GM12878 (cell line): Measurements from ENCODE around the gene DTD2. TPM values are rescaled to one million over a fixed set of nuclear protein-coding genes. Genes with fewer than 3 reads are reported as not detected.

ENCODE experiments used
- polyA plus RNA-seq, 11 experiments: library from polyadenylated mRNA; depleted of rRNA in 4 of 11; unstranded in 6 of 11; stranded (reverse) in 5 of 11; fragments of >200 nt; fragmentation: Nextera tagmentation in 4 of 11; fragmentation: Illumina TruSeq in 1 of 11; extraction: Ambion mirVana in 4 of 11; extraction: Trizol in 1 of 11; gene quantifications; 1 replicate in 1 of 11; 2 replicates in 10 of 11; pipeline versions ENCODE4 v1.2.1 to v1.2.3, GENCODE V29; 2011 to 2016; ENCODE audit warnings: inconsistent platforms in 2 of 11, missing spikeins in 2 of 11, low read depth in 1 of 11
- total RNA-seq, 4 experiments: library from RNA; depleted of rRNA in 3 of 4; stranded (reverse); fragments of >200 nt in 3 of 4; fragmentation: Illumina TruSeq in 1 of 4; extraction: Trizol in 1 of 4; gene quantifications; 2 replicates each; pipeline versions ENCODE4 v1.2.1 to v1.2.3, GENCODE V29; 2013 to 2021

The DTD2 gene
- total and polyA plus RNA-seq, 10 of the 15 experiments (the other 5 are each of a cell fraction or from before 2014, with no cell fraction given): 4.5 to 32.8 (median 15.9) TPM

Other genes starting within 250 kb of the DTD2 start
- 72.6 and 89.9 TPM in 2 replicates for gene HECTD1, start 249.7 kb downstream of the DTD2 start, total RNA-seq (2014; rRNA removed)
- gene HECTD1, start 249.7 kb downstream of the DTD2 start, total RNA-seq (2014; rRNA removed; fragmentation: Illumina TruSeq; extraction: Trizol): 99.1 and 104 TPM in 2 replicates
- gene HECTD1, start 249.7 kb downstream of the DTD2 start, total RNA-seq (2021): 82.3 and 85.5 TPM in 2 replicates
- gene HECTD1, start 249.7 kb downstream of the DTD2 start, polyA plus RNA-seq (2011; rRNA removed): 116 and 120 TPM in 2 replicates
- gene HECTD1, start 249.7 kb downstream of the DTD2 start, polyA plus RNA-seq (2014; fragmentation: Illumina TruSeq; extraction: Trizol): 65.5 and 80.6 TPM in 2 replicates
- 10 to 100 TPM; 27.3 to 27.4 TPM for gene HECTD1, start 249.7 kb downstream of the DTD2 start, polyA plus RNA-seq (2014; fragmentation: Nextera tagmentation; extraction: Ambion mirVana)
- 41.7 and 50.0 TPM in 2 replicates for gene HECTD1, start 249.7 kb downstream of the DTD2 start, polyA plus RNA-seq (2014; rRNA removed)
- gene HECTD1, start 249.7 kb downstream of the DTD2 start, polyA plus RNA-seq (2016; fragmentation: Nextera tagmentation; extraction: Ambion mirVana): 10 to 100 TPM; 34.6 to 42.6 TPM
- gene HEATR5A, start 37.0 kb downstream of the DTD2 start, total RNA-seq (2014; rRNA removed): 9.3 and 11.5 TPM in 2 replicates
- 9.7 and 10.1 TPM in 2 replicates for gene HEATR5A, start 37.0 kb downstream of the DTD2 start, total RNA-seq (2014; rRNA removed; fragmentation: Illumina TruSeq; extraction: Trizol)
- gene HEATR5A, start 37.0 kb downstream of the DTD2 start, total RNA-seq (2021): 11.6 and 13.4 TPM in 2 replicates
- 14.2 and 19.6 TPM in 2 replicates for gene HEATR5A, start 37.0 kb downstream of the DTD2 start, polyA plus RNA-seq (2011; rRNA removed)
- 6.6 and 8.8 TPM in 2 replicates for gene HEATR5A, start 37.0 kb downstream of the DTD2 start, polyA plus RNA-seq (2014; fragmentation: Illumina TruSeq; extraction: Trizol)
- gene HEATR5A, start 37.0 kb downstream of the DTD2 start, polyA plus RNA-seq (2014; fragmentation: Nextera tagmentation; extraction: Ambion mirVana): 10 to 100 TPM; 25.4 to 37.1 TPM
- 4.7 and 5.1 TPM in 2 replicates for gene HEATR5A, start 37.0 kb downstream of the DTD2 start, polyA plus RNA-seq (2014; rRNA removed)
- 10 to 100 TPM; 19.2 to 20.9 TPM for gene HEATR5A, start 37.0 kb downstream of the DTD2 start, polyA plus RNA-seq (2016; fragmentation: Nextera tagmentation; extraction: Ambion mirVana)
- gene GPR33, start 30.5 kb upstream of the DTD2 start, total RNA-seq (2014; rRNA removed): not detected in 2 replicates
- not detected in 2 replicates for gene GPR33, start 30.5 kb upstream of the DTD2 start, total RNA-seq (2014; rRNA removed; fragmentation: Illumina TruSeq; extraction: Trizol)
- not detected in 2 replicates for gene GPR33, start 30.5 kb upstream of the DTD2 start, total RNA-seq (2021)
- gene GPR33, start 30.5 kb upstream of the DTD2 start, polyA plus RNA-seq (2011; rRNA removed): not detected in 2 replicates
- not detected in 2 replicates for gene GPR33, start 30.5 kb upstream of the DTD2 start, polyA plus RNA-seq (2014; fragmentation: Illumina TruSeq; extraction: Trizol)
- gene GPR33, start 30.5 kb upstream of the DTD2 start, polyA plus RNA-seq (2014; fragmentation: Nextera tagmentation; extraction: Ambion mirVana): not detected
- gene GPR33, start 30.5 kb upstream of the DTD2 start, polyA plus RNA-seq (2014; rRNA removed): not detected in 2 replicates
- not detected for gene GPR33, start 30.5 kb upstream of the DTD2 start, polyA plus RNA-seq (2016; fragmentation: Nextera tagmentation; extraction: Ambion mirVana)
- 7.1 and 7.3 TPM in 2 replicates for gene NUBPL, start 103.9 kb upstream of the DTD2 start, total RNA-seq (2014; rRNA removed)
- gene NUBPL, start 103.9 kb upstream of the DTD2 start, total RNA-seq (2014; rRNA removed; fragmentation: Illumina TruSeq; extraction: Trizol): 10.0 and 10.4 TPM in 2 replicates
- gene NUBPL, start 103.9 kb upstream of the DTD2 start, total RNA-seq (2021): 6.4 and 11.0 TPM in 2 replicates
- 11.1 and 13.2 TPM in 2 replicates for gene NUBPL, start 103.9 kb upstream of the DTD2 start, polyA plus RNA-seq (2011; rRNA removed)
- gene NUBPL, start 103.9 kb upstream of the DTD2 start, polyA plus RNA-seq (2014; fragmentation: Illumina TruSeq; extraction: Trizol): 7.8 and 9.9 TPM in 2 replicates
- 1 to 10 TPM; 3.4 to 4.4 TPM for gene NUBPL, start 103.9 kb upstream of the DTD2 start, polyA plus RNA-seq (2014; fragmentation: Nextera tagmentation; extraction: Ambion mirVana)
- 5.4 and 6.7 TPM in 2 replicates for gene NUBPL, start 103.9 kb upstream of the DTD2 start, polyA plus RNA-seq (2014; rRNA removed)
- gene NUBPL, start 103.9 kb upstream of the DTD2 start, polyA plus RNA-seq (2016; fragmentation: Nextera tagmentation; extraction: Ambion mirVana): 10 to 100 TPM in 1 of 2 experiments, 1 to 10 TPM in 1; 8.4 to 11.6 TPM